Pons (tissue), 1 donor: Measurements from ENCODE around the gene TRIM31.

Experiments
- DNase-seq: peaks from one replicate; pipeline ENCODE4 v3.0.0-alpha.2; 2016; ENCODE audit warnings: low spot score

TRIM31 gene

DNA sequence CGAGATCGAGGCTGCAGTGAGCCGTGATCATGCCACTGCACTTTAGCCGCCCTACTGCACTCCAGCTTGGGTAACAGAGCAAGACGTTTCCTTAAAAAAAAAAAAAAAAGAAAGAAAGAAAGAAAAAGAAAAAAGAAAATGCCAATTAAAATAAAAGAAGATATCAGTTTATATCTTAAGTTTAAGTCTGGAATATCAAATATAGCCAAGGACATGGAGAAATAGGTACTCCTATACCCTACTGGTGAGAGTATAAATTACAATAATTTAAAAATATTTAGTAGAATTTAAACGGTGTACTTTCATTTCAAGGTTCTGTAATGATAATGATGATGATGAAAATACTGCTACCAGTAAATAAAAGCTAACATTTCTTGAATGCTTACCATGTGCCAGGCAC is 3.8 kb upstream of the TRIM31 start:
- no peak for DNase-seq

DNA sequence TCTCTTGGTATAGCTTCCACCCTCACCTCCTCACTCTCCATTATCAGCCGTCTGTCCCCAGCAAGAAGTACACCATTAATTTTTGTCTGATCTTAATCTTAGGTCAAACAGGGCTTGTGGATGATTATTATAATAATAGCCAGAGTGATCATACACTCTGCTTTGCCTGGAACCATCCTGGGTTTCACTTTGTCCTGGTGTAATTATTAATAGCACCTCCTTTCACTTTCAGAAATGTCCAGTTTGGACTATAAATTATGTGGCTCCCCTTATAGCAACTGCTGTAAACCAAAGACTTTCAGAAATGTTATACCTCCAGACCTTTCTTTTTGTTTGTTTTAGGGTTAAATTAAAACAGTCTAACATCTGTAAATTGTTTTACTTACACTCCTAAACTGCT is 951 bp upstream of the TRIM31 start:
- no peak for DNase-seq

DNA sequence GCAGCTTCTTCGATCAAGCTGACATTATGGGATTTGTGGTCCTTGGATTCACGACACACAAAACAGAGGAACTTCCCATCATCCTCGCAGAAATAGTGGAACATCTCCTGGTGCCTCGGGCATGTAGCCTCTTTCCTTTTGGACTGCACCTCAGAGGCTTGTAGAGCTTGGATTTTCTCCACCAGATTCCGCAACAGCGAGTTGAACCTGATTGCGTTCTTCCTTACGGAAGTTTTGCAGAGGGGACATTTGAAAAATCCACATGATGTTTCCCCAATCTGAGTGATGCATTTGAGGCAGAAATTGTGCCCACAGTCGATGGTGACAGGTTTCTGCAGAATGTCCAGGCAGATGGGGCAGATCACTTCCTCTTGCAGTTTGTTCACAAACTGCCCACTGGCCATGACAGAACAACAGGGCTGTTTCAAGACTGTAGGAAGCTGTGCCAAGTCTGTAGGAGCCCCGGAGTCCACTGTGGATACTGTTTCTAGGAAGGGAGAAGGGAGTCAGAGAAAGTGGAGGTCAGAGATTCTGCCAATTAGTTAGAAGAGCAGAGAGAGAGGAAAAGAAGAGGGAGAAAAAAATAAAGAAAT is 392 bp downstream of the TRIM31 start:
- DNase-seq, result no peak

DNA sequence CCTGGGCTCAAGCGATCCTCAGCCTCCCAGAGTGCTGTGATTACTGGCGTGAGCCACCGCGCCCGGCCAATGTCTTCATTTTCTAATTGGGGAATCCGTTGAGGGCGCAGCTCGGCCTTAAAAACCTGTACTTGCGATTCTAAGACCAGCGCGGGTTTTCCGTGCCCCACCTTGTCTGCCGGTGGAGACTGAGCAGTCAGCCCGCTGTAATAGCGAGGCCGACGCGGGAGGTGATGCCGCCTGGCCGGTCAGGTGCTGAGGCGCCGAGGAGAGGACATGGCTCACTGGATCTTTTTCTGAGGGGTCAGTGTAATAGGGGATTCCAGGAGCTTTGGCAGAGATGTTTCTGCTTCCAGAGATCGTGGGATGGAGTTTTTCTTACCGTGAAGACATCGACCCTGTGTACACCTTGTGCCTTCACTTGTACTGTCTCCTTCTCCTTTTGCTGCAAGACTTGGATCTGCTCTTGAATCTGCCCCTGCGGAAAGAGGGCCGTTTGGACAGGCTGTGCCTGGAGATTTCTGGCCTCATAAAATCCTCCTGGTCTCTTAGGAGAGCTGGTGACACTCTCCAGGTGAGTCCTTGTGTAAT is 1.5 kb downstream of the TRIM31 start:
- DNase-seq, result no peak

DNA sequence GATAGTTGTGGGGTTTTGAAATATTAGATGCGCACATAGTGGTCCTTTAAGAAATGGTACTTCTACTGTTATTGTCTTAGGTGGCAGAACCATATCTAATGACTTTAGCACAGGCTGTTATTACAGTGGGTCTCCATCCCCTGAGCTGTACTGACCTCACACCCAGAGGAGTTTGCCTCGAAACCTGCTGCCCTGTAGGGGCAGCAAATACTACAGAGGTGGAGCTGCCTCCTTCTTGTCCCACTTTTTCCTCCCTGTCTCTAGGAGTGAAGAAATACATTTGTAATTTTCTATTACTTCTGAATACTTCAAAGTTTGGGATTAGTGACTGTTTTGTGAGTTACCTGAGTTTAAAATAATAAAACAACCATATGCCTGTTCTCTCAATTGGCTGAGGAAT is 8.2 kb downstream of the TRIM31 start:
- no peak for DNase-seq

DNA sequence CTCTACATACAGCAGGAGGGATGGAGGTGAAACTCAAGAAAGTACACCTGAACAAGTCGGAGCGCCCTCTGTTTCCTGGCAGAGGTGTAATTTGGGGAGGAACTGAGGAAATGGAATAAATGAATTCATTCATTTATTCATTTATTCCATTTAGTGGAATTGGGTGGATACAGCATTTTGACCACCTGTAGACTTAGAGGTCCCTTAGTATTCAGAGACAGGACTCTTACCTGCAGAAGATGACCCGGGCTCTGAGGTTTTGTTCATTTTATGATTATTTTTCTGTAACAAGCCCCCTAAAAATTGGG is 9.1 kb downstream of the TRIM31 start:
- DNase-seq, result no peak

DNA sequence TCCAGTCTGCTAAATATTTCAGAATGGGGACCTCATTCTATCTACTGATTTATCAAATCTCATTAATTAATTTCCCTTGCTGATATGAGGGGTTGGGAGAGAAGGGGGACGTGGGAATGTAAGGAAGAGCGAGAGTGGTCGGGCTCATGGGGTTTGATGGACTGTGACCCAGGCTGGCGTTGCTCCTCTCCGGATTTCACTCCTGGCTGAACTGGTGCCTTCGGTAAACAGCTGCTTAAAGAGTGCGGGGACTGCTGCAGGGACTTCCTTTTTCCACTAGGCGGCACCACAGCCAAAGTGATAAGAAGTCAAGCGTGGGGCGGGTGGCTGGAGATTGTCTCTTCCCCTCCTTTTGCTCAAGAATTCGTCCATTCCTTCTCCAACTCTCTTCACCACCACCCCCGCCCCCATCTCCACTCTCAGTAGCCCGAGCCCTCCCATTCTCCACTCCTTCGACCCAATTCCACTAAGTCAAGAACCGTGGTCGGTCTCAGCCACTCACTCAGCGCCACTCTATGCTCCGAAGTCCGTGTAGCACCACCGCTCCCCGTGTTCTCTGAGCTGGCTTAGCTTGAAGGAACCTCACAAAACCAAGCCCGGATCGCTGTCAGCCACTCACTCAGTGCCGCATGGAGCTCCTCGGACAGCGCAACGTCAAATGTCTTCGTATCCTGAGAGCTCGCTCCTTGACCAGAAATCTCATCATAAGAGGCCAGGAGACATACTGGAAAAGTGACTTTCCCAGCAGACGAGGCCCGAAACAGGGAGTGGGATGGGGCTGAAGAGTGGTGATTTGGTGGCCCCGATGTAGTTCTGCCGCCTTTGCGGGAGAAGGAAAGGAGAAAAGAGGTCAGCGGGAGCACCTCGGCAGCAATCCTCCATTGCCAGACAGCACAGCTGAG is 9.7 kb downstream of the TRIM31 start:
- DNase-seq, result peak; percentile 95

DNA sequence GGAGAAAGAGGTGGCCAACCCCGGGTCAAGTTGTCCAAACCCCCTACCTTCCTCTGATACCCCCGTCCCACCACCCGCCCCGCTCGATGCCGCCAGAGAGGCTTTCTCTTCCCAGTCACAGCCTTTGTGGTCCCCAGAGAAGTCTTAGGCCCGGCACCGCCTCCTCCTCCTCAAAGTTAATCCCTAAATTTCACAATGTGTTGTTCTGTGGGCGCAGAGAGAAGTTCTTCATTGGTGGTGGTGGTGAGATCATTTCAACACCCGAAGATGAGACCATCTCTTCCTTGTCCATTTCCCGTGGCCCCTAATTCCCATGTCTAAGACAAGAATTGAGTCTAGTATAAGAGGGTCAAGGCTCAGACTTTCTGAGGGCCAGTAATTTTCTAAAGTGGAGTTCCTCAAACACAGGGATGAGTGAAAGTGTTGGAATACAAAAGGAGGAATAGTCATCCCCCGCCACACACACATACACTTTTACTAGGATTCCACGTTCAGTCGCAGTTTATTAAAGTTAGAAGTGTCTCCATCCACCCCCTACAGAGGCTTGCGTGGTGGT is 10.4 kb downstream of the TRIM31 start:
- peak; percentile 23 for DNase-seq

DNA sequence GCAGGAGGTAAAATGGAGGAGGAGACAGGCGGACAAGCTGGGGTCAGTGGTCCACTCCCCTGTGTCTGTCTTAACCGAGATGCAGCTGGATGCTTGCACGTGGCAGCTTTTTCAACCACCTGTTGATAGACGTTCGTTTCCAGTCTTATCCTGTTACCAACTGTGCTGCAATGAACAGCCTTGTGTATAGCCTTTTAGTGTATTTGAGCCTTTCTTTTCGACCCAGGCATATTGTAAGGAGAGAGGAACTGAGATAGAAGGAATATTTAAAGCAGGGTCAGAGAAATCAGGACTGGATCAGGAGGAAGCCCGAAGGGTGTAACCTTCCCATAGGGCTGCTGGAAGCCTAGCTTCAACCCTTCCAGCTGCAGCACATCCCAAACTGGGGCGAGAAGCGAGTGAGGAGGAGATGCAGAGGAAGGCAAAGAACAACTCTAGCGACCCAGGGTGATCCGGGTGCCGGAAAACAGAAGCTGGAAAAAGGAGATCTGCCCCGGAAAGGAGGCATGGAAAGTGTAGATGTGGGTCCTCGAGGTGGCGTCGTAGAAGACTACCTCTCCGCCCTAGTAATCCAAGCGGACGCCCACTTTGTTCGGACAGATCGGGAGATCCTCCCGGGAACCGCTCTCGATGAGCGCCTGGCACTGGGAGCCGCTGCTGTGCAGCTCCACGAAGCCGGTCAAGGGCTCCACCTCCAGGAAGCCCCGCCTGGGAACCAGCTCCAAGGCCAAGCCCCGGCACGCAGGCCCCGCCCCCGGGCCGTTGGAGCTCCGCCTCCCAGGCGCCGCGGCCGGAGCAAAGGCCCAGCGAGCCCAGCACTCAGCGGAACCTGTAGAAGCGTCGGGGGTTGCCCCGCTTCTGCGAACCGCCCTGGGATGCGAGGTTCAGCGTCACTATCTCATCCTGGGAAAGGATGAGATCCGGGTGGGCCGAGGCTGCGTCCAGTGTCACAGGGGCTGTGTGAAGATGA is 11.2 kb downstream of the TRIM31 start:
- DNase-seq, result peak; percentile 89

DNA sequence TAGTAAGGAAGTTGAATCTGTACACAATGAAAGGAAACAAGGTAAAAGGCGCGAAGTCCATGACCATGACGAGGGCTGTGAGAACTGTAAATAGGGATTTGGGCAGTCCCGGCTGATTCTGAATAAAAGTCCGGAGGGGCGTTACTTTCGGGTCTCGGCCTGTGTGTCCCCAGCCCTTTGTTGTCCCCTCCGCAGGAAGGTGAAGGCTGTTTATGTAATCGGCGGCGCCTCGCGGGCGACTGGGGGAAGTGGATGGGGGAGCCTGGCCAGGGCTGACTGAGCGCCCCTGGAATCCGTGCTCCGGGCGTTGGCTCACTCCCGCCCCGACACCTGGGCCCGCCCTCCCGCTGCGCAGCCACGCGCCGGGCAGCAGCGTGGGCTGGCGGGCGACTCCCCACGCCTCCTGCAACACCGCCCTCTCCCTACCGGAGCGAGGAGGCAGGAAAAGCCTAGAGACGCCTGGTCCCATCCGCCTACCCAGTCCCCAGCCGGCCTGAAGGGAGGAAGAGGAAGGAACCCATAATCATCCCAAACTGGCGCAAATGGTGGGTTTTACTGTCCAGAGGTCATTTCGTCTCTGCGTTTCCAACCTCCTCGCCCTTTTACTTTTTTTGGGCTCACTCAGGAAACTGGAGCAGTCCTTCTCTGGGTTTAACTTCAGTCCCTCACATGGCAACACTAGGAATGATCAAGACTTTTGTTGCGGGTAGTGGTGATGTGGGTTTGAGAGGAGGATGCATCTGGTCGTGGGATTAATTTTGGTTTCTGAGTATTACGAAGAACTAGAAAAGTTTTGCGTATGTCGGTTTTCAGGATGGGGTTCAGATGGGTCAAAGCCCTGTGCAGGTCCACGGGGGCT is 12.1 kb downstream of the TRIM31 start:
- peak; percentile 4 for DNase-seq

DNA sequence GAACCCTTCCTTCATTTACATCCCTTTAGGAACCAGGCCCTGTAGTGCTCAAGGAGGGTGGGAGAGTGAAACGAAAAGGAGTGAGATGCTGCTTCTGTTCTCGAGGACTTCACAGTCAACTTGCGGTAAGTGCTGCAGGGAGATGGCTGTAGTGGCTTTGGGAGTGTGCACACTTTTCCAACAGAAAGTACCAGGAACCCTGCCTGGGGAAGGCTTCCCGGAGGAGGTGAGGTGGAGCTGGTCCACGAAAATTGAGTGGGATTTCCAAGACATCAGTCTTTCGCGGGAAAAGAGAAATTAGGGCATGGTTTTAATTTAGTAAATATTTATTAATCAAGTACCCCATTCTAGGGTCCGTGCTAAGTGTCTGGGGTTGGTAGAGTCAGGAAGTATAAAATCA is 12.7 kb downstream of the TRIM31 start:
- DNase-seq, result no peak

DNA sequence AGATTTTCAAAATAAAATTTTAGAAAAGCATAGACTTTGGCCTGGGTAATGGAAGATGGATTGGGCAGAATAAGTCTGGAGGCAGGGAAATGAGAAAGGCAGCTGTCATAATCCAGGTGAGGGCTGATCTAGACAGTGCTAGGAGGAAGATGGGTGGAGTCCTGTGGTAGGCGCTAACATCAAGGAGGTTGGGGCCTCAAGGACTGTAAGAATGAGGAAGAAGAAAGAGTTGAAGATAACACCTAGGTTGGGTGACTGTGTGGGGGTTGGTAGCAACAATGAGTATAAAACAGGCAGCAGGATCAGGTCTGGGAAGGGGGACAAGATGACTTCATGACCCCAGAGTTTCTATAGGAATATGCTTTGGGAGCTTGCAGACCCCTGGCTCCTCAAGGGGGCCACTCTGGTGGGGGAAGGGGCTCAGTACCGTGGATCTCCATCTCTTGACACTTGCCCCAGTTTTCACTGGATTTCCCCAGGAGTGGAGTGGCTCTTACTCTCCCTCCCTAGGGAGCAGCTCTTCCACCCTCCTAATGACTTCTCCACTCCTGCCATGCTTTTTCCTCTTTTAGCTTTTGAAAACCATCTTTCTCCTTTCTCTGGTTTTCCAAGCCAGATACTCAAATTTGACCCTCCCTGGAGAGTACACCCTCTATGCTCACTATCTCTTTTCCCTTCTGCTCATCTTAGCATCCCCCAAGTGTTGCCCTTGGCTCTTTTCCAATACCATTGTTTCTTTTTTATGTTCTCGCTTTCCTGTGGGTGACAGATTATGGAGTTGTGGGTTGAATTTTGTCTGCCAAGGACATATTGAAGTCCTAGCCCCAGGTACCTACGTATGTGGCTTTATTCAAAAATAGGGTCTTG is 14.8 kb downstream of the TRIM31 start:
- no peak for DNase-seq

DNA sequence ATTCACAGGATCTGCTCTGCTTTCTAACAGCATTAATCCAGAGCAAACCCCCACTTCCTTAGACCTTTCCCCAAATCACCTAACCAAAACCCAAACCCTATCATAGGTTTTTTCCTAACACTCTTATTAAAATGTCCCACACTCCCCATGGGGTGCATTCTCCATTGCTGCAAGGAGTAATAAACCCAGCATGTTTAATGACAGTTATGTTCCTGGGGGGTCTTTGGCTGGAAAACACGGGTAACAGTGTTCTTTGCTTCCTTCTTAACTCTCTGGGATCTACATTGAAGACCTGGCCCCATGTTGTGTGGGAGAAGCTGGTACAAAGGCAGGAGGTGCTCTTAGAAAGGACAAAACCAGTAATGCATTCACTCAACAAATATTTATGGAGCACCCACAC is 16.1 kb downstream of the TRIM31 start:
- DNase-seq, result no peak

DNA sequence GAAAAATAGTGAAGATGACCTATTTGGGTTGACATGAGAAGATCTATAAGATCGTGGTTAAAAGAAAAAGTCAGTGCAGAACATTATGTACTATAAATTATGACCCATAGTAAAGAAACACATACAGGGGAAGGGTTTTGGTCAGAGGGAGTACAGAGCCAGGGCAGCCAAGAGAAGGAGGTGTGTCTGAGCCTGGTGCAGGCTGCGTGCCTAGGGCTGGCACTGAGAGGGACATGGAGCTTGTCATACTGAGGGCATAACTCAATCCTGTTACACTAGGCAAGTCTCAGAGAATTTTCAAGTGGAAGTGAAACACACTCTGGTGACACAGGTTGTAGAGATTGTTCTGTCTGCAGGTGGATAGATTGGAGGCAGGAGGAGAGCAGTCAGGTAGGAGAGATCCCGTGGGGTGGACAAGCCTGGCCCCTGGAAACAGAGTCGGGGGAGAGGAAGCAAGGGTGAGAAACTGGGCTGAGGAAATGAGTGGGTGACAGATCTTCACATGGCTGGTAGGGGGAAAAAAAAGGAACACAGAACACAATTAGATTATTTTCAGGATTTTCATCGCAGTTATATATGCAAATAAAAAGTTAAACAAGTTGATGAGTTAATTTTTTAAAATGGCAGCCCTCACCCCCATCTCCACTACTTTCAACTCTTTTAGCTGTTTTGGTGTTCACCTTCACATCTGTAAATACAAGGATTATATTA is 18.8 kb downstream of the TRIM31 start:
- DNase-seq, result no peak

DNA sequence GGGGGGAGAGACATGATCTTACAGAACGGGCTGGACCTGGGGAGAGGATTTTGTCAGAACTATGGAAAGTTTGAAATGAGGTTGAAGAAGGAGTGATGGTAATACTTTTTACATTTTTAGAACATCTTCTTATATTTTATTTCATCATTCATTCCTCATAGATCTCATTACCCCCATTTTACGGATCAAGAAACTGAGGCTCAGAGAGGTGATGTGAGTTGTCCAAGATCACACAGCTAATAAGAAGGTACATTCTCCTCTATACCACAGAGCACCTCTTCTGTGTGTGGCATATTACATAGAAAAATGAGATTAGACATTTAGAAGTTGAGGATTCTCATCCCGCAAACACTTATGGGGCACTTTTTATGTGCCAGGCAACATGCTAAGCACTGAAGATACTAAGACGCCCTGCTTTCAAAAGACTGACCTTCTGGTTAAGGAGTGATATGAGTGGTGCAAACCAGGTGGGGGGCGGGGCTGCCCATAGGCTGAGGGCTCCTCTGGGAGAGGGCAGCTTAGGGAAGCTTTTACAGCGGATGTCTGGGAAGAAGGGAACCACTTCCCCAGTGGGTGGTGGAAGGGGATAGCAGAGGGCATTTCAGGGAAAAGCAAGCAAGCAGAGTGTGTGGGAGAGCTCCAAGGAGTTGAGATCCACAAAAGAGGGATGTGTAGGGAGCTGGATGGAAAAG is 19.9 kb downstream of the TRIM31 start:
- DNase-seq, result no peak

DNA sequence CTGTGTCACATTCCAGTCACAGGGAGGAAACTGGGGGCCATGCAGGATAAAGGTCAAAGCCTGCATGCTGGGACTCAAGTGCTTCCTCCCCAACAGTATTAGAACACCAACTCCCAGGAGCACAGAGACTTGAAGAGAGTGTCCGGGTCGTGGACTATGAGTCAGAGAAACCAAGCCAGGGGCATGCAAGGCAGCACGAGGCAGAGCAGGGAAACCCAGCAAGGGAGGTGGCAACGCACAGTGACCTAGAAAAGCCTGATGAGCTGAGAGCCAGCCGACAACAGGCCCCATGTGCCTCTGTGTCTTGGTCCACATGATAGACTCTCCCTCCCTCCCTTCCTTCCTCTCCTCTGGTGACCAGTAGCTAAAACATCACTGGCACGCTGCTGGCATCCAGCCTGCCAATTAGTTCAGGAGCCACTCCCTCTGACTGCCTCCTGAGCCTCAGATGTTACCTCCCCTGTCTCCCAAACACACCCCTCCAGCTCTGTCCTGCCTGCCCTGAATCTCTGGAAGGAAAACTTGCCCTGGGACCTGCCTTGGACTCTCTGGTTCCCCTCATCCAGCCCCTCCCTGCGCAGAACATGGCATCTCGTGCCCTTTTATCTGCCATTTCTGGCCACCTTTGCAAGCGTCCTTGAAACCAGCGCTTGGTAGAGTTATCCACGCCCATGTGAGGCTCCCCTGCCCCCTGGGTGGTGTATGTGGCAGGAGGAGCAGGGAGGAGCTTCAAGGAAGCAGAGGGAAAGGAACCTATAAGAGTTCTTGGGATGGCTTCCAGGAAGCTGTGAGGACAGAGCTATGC is 21.1 kb downstream of the TRIM31 start:
- DNase-seq, result no peak

DNA sequence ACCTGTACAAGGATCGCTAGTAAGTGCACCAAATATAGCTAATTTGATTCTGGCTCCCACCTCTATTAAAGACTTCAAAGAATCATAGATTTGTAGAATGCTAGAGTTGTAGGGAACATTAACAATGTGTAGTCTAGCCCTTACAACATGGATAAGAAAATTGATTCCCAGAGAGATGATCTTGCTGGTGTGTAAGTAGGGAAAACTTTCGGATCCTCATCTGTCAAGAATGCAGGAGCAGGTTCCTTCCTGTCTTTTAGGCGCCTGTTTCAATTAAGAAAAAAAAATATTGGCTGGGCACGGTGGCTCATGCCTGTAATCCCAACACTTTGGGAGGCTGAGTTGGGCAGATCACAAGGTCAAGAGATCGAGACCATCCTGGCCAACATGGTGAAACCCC is 25.0 kb downstream of the TRIM31 start:
- no peak for DNase-seq

DNA sequence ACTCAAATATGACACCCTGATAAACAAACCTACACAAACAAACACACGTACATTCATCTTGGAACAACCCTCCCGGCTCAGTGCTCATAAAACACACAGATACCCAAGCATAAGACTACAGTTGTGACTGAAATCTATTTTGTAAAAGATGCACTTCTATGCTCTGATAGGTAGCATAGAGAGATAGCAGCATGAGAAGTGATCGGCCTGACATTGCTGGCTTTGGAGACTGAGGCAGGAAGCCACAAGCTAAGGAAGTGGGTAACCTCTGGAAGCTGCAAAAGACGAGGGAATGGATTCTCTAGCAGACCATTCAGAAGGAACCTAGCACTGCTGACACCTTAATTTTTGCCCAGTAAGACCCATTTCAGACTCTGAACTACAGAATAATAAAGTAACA is 35.7 kb downstream of the TRIM31 start:
- DNase-seq, result no peak
